Sigmoid colon (tissue), 7 donors: ENCODE results near the gene LDB1. TPM values are rescaled to one million over a fixed set of nuclear protein-coding genes. Genes with fewer than 3 reads are reported as not detected.

Experiments used
- DNase-seq: peaks from one replicate; pipeline ENCODE4 v3.0.0-alpha.2; 2019
- H3K27ac ChIP-seq, 4 donors: fragments of 200-600 bp; sonication (generic); one replicate each; pipeline ENCODE4 v1.5.1; 2016 to 2019; ENCODE audit warnings: mild to moderate bottlenecking in 1 of 4
- H3K27me3 ChIP-seq, 3 donors: fragments of 200-600 bp; sonication (generic); one replicate each; pipeline ENCODE4 v1.5.1; 2019; ENCODE audit warnings: mild to moderate bottlenecking in 1 of 3
- H3K36me3 ChIP-seq, 4 donors: fragments of 200-600 bp; sonication (generic); one replicate each; pipeline ENCODE4 v1.5.1; 2016 to 2019
- H3K4me1 ChIP-seq, 4 donors: fragments of 200-600 bp; sonication (generic); one replicate each; pipeline ENCODE4 v1.5.1; 2017 to 2019
- H3K4me3 ChIP-seq, 4 donors: fragments of 200-600 bp; sonication (generic); one replicate each; pipeline ENCODE4 v1.5.1; 2017 to 2019; ENCODE audit warnings: mild to moderate bottlenecking in 2 of 4, moderate library complexity in 1 of 4
- H3K9me3 ChIP-seq, 4 donors: fragments of 200-600 bp in 3 of 4; sonication (generic) in 3 of 4; one replicate each; pipeline versions ENCODE4 v1.5.1 to v1.6.1; 2013 to 2019
- CTCF ChIP-seq, 4 experiments: fragments of 450-650 bp in 3 of 4; fragments of 200-600 bp in 1 of 4; IDR thresholded peaks; one replicate each; pipeline ENCODE4 v1.5.1; 2016 to 2019; ENCODE audit warnings: antibody characterized with exemption in 4 of 4, mild to moderate bottlenecking in 3 of 4, moderate library complexity in 2 of 4
- EP300 ChIP-seq, 4 donors: sonication (generic); formaldehyde crosslinking; IDR thresholded peaks; one replicate each; pipeline ENCODE4 v1.6.1; 2017; ENCODE audit warnings: antibody characterized with exemption in 4 of 4
- POLR2A ChIP-seq, 2 donors: fragments of 450-650 bp; IDR thresholded peaks; one replicate each; pipeline ENCODE4 v1.6.1; 2016; ENCODE audit warnings: antibody characterized with exemption in 2 of 2, mild to moderate bottlenecking in 2 of 2, moderate library complexity in 2 of 2
- POLR2AphosphoS5 ChIP-seq, 4 donors: sonication (generic); formaldehyde crosslinking; IDR thresholded peaks; one replicate each; pipeline ENCODE4 v1.6.1; 2017; ENCODE audit warnings: antibody characterized with exemption in 4 of 4
- WGBS, 2 donors: extraction: QIAGEN DNeasy Blood & Tissue Kit; methylation state at CpG; one replicate each; pipeline ENCODE4 v1.1.7; 2013; 5-methylcytosine and 5-hydroxymethylcytosine counted together
- intact Hi-C: fragments of 100-400 bp; cut with DNase I; formaldehyde crosslinking; loops from one replicate; pipeline ENCODE4 v1.15.1; 2023
- polyA plus RNA-seq, 3 donors: library from polyadenylated mRNA; stranded (reverse); fragments of 200-250 nt; gene quantifications; one replicate each; pipeline ENCODE4 v1.2.3, GENCODE V29; 2013
- total RNA-seq, 4 donors: library from RNA; depleted of rRNA; stranded (reverse); fragments of >200 nt; gene quantifications; one replicate each; pipeline ENCODE4 v1.1.0, GENCODE V29; 2016
- donor health status: healthy with polysubstance abuse.
- donor health status: Bipolar disorder and iron deficiency.
- donor health status: healthy.

The LDB1 gene
- total and polyA plus RNA-seq, 7 donors: 10.4 to 88.4 (median 62.1) TPM

GRCh38 chr10:102123223-102123622 lies 3.1 kb upstream of the LDB1 start:
- Histone ChIP-seq H3K9me3 (no peaks in the 10 kb centered on the region), H3K27ac (peak overlapping the region; percentile 94 to 100 (median 100))
- WGBS, 2 donors: 90 to 97% methylated on average over 3 of the region's 3 CpGs

GRCh38 chr10:102122450-102122849 lies 2.3 kb upstream of the LDB1 start:
- intact Hi-C loops: no loop called here
- Histone ChIP-seq H3K36me3 (no peaks in the 10 kb centered on the region), H3K4me3 (no peak overlapping the region), H3K27ac (peak overlapping the region; percentile 94 to 100 (median 100)), H3K9me3 (no peaks in the 10 kb centered on the region), H3K4me1 (peaks cover 0 to 38% (median 33%) of the 10 kb centered on the region in 4 donors), H3K27me3 (no peaks in the 10 kb centered on the region)
- TF ChIP-seq CTCF (IDR thresholded peaks at IDR 0.05) (no peak), POLR2AphosphoS5 (IDR thresholded peaks at IDR 0.05) (no peak), EP300 (IDR thresholded peaks at IDR 0.05) (no peak), POLR2A (IDR thresholded peaks at IDR 0.05) (no peak)
- no peak for DNase-seq
- 91 to 96% methylated on average over 1 of the region's 1 CpG for WGBS, 2 donors

More at GRCh38 chr10:102123223-102123622, 3.1 kb upstream of the LDB1 start:
- no peaks in the 10 kb centered on the region for H3K27me3 ChIP-seq
- no peak for TF ChIP-seq CTCF (IDR thresholded peaks at IDR 0.05)
- H3K4me1 ChIP-seq: peaks cover 0 to 30% (median 25%) of the 10 kb centered on the region in 4 donors
- H3K36me3 ChIP-seq: no peaks in the 10 kb centered on the region
- intact Hi-C loops: no loop called here
- H3K4me3 ChIP-seq: no peak overlapping the region
- DNase-seq: no peak

GRCh38 chr10:102121739-102122372 lies 1.7 kb upstream of the LDB1 start:
- peak overlapping the region in 3 of 4 donors; percentile 87 to 94 (median 88) for H3K4me3 ChIP-seq
- H3K27ac ChIP-seq: peak overlapping the region; percentile 94 to 100 (median 100)
- peak; percentile 85 for DNase-seq
- H3K4me1 ChIP-seq: peaks cover 0 to 44% (median 39%) of the 10 kb centered on the region in 4 donors
- no peaks in the 10 kb centered on the region for H3K27me3 ChIP-seq
- no peaks in the 10 kb centered on the region for H3K36me3 ChIP-seq
- intact Hi-C loops: loop anchor here (2.0 kb wide), 1 partner anchor 273 kb away; the partner anchor contains the start of gene NFKB2
- TF ChIP-seq EP300 (IDR thresholded peaks at IDR 0.05) (no peak), POLR2A (IDR thresholded peaks at IDR 0.05) (no peak), CTCF (IDR thresholded peaks at IDR 0.05) (peak in 2 of 4 experiments; percentile 20 to 26), POLR2AphosphoS5 (IDR thresholded peaks at IDR 0.05) (peak in 2 of 4 donors; percentile 21)
- H3K9me3 ChIP-seq: no peaks in the 10 kb centered on the region
- 60 to 69% methylated on average over 6 of the region's 6 CpGs for WGBS, 2 donors

- H3K27me3 ChIP-seq: no peaks in the 10 kb centered on the region
- H3K36me3 ChIP-seq: no peaks in the 10 kb centered on the region
- H3K9me3 ChIP-seq: no peaks in the 10 kb centered on the region
- intact Hi-C loops: loop anchor here (2.0 kb wide), 1 partner anchor 274 kb away; the partner anchor contains the start of gene NFKB2
- H3K4me1 ChIP-seq: peaks cover 0 to 51% (median 46%) of the 10 kb centered on the region in 4 donors
- WGBS, 2 donors: 9 to 22% methylated on average over 15 of the region's 15 CpGs
- TF ChIP-seq POLR2A (IDR thresholded peaks at IDR 0.05) (peak; percentile 60 to 74), CTCF (IDR thresholded peaks at IDR 0.05) (no peak), POLR2AphosphoS5 (IDR thresholded peaks at IDR 0.05) (peak; percentile 67 to 88 (median 80)), EP300 (IDR thresholded peaks at IDR 0.05) (no peak)
- DNase-seq: peak; percentile 96
- peak overlapping the region; percentile 87 to 94 (median 89) for H3K4me3 ChIP-seq
- H3K27ac ChIP-seq: peak overlapping the region; percentile 94 to 100 (median 100)
These were observed 997 bp upstream of the LDB1 start for GRCh38 chr10:102120991-102121738.
